HFFc6 (cell line): Measurements from ENCODE around the gene SLC35E1. TPM values are rescaled to one million over a fixed set of nuclear protein-coding genes. Genes with fewer than 3 reads are reported as not detected.

ENCODE experiments used
- DNase-seq: peaks from one replicate; pipeline ENCODE4 v3.0.0-alpha.2; 2018
- H3K27ac Mint-ChIP-seq: 2 replicates; pipeline ENCODE4 v1.8.0; 2020; ENCODE audit warnings: mild to moderate bottlenecking, mixed read lengths
- H3K27me3 Mint-ChIP-seq: 2 replicates; pipeline ENCODE4 v1.8.0; 2021; ENCODE audit warnings: mild to moderate bottlenecking, moderate library complexity, mixed read lengths; ENCODE audit not compliant: insufficient read depth
- H3K36me3 Mint-ChIP-seq: 2 replicates; pipeline ENCODE4 v1.8.0; 2021; ENCODE audit warnings: low read depth, mixed read lengths
- H3K4me1 Mint-ChIP-seq: 2 replicates; pipeline ENCODE4 v1.8.0; 2020; ENCODE audit warnings: low read depth, mixed read lengths
- H3K4me3 Mint-ChIP-seq: 2 replicates; pipeline ENCODE4 v1.8.0; 2020; ENCODE audit warnings: mild to moderate bottlenecking, moderate library complexity, mixed read lengths
- H3K9me3 Mint-ChIP-seq: 2 replicates; pipeline ENCODE4 v1.8.0; 2020; ENCODE audit warnings: mild to moderate bottlenecking, mixed read lengths
- total RNA-seq, 6 experiments: library from RNA; stranded (reverse); fragmentation: NEBNext Ultra II Directional; extraction: Animal tissue kit (Norgen Biotek cat#: 25700); gene quantifications; 2 replicates in 1 of 6; 3 replicates in 5 of 6; pipeline ENCODE4 v1.2.3, GENCODE V29; 2021
- TF ChIP-seq, protein P1 (sequence below): fragments of 200-600 bp; sonication (generic); IDR thresholded peaks from 2 replicates; pipeline ENCODE4 v1.5.0; 2021; ENCODE audit warnings: antibody characterized with exemption, mild to moderate bottlenecking

The SLC35E1 gene
- total RNA-seq, 6 experiments from 2014 or later: 44.2 to 67.1 (median 55.4) TPM

DNA sequence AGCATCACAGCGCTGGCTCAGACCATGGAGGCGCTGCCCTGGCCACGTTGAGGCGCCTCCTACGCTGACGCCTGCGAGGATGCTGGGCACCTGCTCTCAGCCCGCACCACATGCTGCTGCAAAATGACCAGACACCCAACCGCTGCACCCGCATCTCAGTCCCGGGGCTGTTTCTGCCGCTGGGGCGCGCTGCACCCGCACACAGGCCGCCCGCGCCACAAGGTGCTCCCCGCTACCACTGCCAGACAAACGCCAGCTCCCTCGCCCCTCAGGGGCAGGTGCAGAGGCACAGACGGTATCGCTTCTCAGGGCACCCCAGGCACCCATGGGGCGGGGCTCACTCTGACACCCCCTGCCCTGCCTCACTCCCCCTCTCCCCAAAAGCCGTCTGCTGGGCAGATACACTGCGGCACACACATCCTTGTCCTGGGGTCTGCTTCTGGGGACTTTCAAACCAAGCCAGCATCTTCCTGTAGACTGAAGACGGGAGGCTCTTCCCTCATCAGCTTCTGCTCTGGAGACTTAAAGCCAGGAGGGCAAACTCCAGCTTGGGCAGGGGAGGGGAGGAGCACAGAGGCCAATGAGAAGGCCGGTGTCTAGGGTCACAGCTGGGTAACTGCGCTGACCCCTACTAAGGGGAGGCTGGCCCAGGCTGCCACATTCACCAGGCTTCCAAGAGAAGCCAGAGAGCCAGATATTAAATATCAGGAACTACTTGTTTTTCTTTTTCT lies 46.3 kb downstream of the SLC35E1 start:
- Mint-ChIP-seq H3K9me3 (no peaks in the 10 kb centered on the region), H3K36me3 (peaks cover 19% of the 10 kb centered on the region), H3K27ac (no peak overlapping the region), H3K27me3 (no peaks in the 10 kb centered on the region), H3K4me3 (no peak overlapping the region), H3K4me1 (no peaks in the 10 kb centered on the region)
- TF ChIP-seq, protein P1, sequence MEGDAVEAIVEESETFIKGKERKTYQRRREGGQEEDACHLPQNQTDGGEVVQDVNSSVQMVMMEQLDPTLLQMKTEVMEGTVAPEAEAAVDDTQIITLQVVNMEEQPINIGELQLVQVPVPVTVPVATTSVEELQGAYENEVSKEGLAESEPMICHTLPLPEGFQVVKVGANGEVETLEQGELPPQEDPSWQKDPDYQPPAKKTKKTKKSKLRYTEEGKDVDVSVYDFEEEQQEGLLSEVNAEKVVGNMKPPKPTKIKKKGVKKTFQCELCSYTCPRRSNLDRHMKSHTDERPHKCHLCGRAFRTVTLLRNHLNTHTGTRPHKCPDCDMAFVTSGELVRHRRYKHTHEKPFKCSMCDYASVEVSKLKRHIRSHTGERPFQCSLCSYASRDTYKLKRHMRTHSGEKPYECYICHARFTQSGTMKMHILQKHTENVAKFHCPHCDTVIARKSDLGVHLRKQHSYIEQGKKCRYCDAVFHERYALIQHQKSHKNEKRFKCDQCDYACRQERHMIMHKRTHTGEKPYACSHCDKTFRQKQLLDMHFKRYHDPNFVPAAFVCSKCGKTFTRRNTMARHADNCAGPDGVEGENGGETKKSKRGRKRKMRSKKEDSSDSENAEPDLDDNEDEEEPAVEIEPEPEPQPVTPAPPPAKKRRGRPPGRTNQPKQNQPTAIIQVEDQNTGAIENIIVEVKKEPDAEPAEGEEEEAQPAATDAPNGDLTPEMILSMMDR: no peak
- no peak for DNase-seq

DNA sequence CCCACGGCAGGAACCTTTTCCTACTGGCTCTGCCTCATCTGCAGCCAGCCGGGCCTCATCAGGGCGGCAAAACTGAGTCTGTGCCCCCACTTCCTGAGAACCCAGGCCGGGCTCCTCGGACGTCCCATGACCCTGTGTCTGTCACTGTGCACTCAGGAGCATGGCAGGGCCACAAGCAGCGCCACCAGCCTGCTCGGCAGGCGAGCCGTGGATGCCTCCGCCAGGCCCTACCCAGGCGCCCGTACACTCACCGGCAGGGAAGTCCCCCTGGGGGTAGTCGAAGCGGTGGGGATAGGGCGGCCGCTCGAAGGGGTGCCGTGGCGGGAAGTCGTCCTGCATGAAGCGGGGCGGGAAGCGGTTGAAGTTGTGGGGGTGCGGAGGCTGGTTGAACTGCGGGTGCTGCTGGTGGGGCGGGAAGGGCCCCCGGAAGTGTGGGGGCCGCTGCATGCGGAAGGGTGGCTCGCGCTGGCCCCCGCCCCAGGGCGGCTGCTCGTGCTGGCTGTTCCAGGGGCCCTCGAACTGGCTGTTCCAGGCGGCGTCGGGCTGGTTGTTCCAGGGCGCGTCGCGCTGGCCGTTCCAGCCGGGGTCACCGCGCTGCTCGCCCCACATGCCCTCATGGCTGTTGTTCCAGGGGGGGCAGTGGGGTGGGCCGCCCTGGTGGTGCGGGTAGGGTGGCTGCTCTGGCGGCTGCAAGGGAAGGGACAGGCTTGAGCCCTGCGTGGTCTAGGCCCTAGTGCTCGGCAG lies 47.1 kb downstream of the SLC35E1 start:
- TF ChIP-seq, protein P1: no peak
- DNase-seq: no peak
- Mint-ChIP-seq H3K4me1 (no peaks in the 10 kb centered on the region), H3K36me3 (peaks cover 21% of the 10 kb centered on the region), H3K4me3 (no peak overlapping the region), H3K27me3 (no peaks in the 10 kb centered on the region; the same call in 1 of the 2 replicates), H3K27ac (no peak overlapping the region), H3K9me3 (no peaks in the 10 kb centered on the region)

DNA sequence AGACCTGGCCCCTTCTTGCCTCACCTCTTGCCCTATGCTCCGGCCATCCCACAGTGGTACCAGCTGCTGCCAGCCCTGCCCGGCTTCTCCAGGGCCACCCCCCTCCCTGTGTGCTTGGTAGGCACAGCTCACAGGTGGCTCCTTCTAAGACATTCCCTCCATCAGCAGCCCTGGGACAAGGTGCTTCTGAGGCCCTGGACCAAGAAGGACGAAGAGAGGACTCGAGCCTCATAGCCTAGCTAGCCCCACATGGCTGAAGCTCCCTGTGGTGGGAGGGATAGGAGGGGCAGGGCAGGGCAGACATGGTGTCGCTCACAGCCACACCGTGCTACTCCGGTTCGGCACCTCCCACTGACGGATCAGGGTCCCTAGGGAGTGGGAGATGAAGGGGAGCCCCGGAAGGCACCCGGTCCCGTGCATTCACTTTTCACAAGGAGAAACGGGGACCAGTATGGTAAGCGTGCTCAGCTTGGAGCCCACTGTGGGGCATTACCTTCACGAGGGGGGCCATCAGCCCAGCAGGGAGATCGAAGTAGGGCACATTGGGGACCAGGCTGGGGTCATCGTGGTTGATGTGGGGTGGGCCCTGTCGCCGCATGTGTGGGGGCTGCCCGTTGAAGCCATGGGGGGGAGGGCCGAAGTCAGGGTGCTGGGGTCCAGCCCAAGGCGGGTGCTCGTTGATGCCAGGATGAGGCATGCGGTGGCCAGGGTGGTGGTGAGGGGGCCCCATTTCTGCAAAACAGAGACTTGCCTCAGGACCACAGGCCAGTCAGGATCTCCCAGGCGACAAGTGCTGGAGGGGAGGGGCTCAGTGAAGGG lies 49.4 kb downstream of the SLC35E1 start:
- no peak overlapping the region for H3K27ac Mint-ChIP-seq
- H3K4me1 Mint-ChIP-seq: no peaks in the 10 kb centered on the region
- no peak for DNase-seq
- TF ChIP-seq, protein P1: no peak
- peaks cover 3% of the 10 kb centered on the region for H3K27me3 Mint-ChIP-seq
- peaks cover 38% of the 10 kb centered on the region for H3K36me3 Mint-ChIP-seq
- no peaks in the 10 kb centered on the region for H3K9me3 Mint-ChIP-seq
- no peak overlapping the region for H3K4me3 Mint-ChIP-seq

DNA sequence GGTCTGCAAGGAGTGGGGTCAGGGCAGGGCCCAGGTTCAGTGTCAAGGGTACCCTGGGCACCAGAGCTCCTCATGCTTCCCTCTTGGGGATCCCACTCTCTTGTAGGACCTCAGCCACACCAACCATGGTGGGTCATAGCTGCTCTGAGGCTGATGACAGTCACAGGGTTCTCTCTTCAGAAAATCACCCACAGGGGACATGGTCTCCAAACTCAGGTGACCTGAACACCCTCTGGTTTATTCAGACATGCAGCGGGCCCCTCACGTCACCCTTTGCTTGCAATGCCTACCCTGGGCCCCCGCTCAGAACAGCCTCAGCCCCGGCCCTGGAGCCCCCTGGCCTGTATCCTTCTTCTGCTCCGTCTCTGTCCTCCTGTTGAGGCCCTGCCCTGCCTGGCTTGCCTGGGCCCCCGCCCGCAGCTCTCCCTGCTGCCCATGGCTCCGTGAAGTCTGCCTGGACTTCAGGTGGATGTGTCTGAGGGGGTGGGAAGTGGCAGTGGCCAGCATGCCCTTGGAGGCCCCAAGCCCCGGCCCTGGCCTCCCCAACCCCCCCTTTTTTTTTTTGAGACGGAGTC lies 50.4 kb downstream of the SLC35E1 start:
- no peak for DNase-seq
- H3K27ac Mint-ChIP-seq: no peak overlapping the region
- peaks cover 37% of the 10 kb centered on the region for H3K36me3 Mint-ChIP-seq
- no peaks in the 10 kb centered on the region for H3K4me1 Mint-ChIP-seq
- TF ChIP-seq, protein P1: no peak
- no peak overlapping the region for H3K4me3 Mint-ChIP-seq
- peaks cover 3% of the 10 kb centered on the region for H3K27me3 Mint-ChIP-seq
- no peaks in the 10 kb centered on the region for H3K9me3 Mint-ChIP-seq

DNA sequence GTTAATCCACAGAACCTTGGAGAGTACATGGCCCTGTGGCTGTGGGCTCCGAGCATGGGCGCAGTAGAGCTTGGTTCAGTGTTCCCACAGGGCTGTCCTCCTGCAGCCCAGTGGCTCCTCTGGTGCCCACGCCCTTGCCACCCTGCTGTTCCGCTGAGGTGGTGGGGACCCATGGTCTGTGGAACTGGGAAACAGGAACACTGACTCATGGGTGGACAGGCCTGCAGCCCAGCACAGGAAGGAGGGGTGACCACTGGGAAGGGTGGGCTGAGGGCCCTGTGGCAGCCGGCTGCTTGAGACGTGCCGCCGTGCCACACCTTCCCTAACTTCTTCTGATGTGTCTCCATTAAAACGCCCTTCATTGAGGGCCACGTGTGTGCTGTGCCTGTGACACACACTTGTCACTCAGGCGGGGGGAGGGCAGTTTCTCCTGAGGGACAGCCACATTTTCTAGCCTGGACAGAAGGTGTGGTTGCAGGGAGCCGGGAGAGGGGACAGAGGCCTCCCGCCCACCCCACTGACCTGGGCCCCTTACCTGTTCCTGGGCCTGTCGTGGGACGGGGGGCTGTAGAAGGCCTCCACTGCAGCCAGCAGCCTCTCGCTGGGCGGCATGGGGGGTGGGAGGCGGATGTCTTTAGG lies 51.1 kb downstream of the SLC35E1 start:
- Mint-ChIP-seq H3K27ac (no peak overlapping the region), H3K9me3 (no peaks in the 10 kb centered on the region), H3K4me3 (no peak overlapping the region), H3K36me3 (peaks cover 37% of the 10 kb centered on the region), H3K4me1 (no peaks in the 10 kb centered on the region), H3K27me3 (peaks cover 3% of the 10 kb centered on the region)
- TF ChIP-seq, protein P1: no peak
- no peak for DNase-seq
